HepG2 (cell line): Measurements from ENCODE around the gene ACTL6A. TPM values are rescaled to one million over a fixed set of nuclear protein-coding genes. Genes with fewer than 3 reads are reported as not detected.

Experiments
- ATF1 ChIP-seq: IDR thresholded peaks from 2 replicates; pipeline ENCODE4 v1.6.1; 2016; ENCODE audit warnings: mild to moderate bottlenecking, control low read depth
- MTF1 ChIP-seq: sonication (generic); formaldehyde crosslinking; IDR thresholded peaks from 2 replicates; pipeline ENCODE4 v1.5.0; 2020; ENCODE audit warnings: missing genetic modification reagents
- MZF1 ChIP-seq: sonication (generic); formaldehyde crosslinking; IDR thresholded peaks from 2 replicates; pipeline ENCODE4 v1.8.1; 2023; ENCODE audit warnings: mild to moderate bottlenecking, missing genetic modification reagents, borderline replicate concordance
- NR3C1 ChIP-seq: sonication (generic); formaldehyde crosslinking; IDR thresholded peaks from 2 replicates; pipeline ENCODE4 v1.4.0; 2020; ENCODE audit warnings: missing genetic modification reagents
- ZBED4 ChIP-seq: sonication (generic); formaldehyde crosslinking; IDR thresholded peaks from 2 replicates; pipeline ENCODE4 v1.4.0; 2020; ENCODE audit warnings: missing genetic modification reagents, borderline replicate concordance
- ZBTB25 ChIP-seq: IDR thresholded peaks from 2 replicates; pipeline ENCODE4 v1.6.1; 2018; ENCODE audit warnings: missing genetic modification reagents
- ZNF224 ChIP-seq: sonication (generic); formaldehyde crosslinking; IDR thresholded peaks from 2 replicates; pipeline ENCODE4 v1.5.0; 2020; ENCODE audit warnings: mild to moderate bottlenecking, missing genetic modification reagents
- ZNF687 ChIP-seq: sonication (generic); formaldehyde crosslinking; IDR thresholded peaks from 2 replicates; pipeline ENCODE4 v1.5.1; 2020; ENCODE audit warnings: mild to moderate bottlenecking, missing genetic modification reagents, moderate library complexity
- polyA plus RNA-seq, 8 experiments: library from polyadenylated mRNA; depleted of rRNA in 3 of 8; stranded (reverse) in 7 of 8; unstranded in 1 of 8; fragments of >200 nt; fragmentation: Illumina TruSeq in 4 of 8; extraction: Trizol in 4 of 8; gene quantifications; 2 replicates each; pipeline versions ENCODE4 v1.2.1 to v1.2.3, GENCODE V29; 2011 to 2016; ENCODE audit warnings: low read depth in 4 of 8, missing spikeins in 1 of 8, mixed read lengths in 1 of 8; ENCODE audit not compliant: insufficient read depth in 1 of 8
- total RNA-seq, 5 experiments: library from RNA; depleted of rRNA; stranded (reverse); fragments of >200 nt; fragmentation: Illumina TruSeq; extraction: Trizol; gene quantifications; 2 replicates each; pipeline ENCODE4 v1.2.3, GENCODE V29; 2016; ENCODE audit warnings: low read depth in 1 of 5

The ACTL6A gene
- total and polyA plus RNA-seq, 2 of the 13 experiments (the other 11 are each of a cell fraction or from before 2014, with no cell fraction given) = 58.1 to 84.1 TPM

GRCh38 chr3:179608931-179609720 lies 46.4 kb downstream of the ACTL6A start (continued):
- TF ChIP-seq ZBED4 = no peak
- no peak for TF ChIP-seq ATF1 (CRISPR knock-in tag)
- TF ChIP-seq NR3C1 (CRISPR knock-in tag) = no peak
- no peak for TF ChIP-seq MZF1
- no peak for TF ChIP-seq ZNF224
- no peak for TF ChIP-seq ZNF687 (CRISPR knock-in tag)
- TF ChIP-seq ZBTB25 (CRISPR knock-in tag) = no peak
- TF ChIP-seq MTF1 (CRISPR knock-in tag) = no peak
- TF ChIP-seq, all 625 proteins: peak for 0
